Testis (tissue), 3 donors: Measurements from ENCODE around the gene GRIK4. TPM values are rescaled to one million over a fixed set of nuclear protein-coding genes. Genes with fewer than 3 reads are reported as not detected.
"Not testable (repeated sequence)": the region's sequence is repeated elsewhere in the genome, so short reads cannot be mapped to it uniquely, and the experiment has no call there.

ENCODE experiments used
- DNase-seq: peaks from one replicate; pipeline ENCODE4 v3.0.0-alpha.2; 2019
- H3K27ac ChIP-seq, 2 donors: fragments of 200-600 bp; sonication (generic); one replicate each; pipeline ENCODE4 v1.5.1; 2019
- H3K27me3 ChIP-seq: fragments of 200-600 bp; sonication (generic); one replicate; pipeline ENCODE4 v1.5.1; 2019
- H3K36me3 ChIP-seq: fragments of 200-600 bp; sonication (generic); one replicate; pipeline ENCODE4 v1.5.1; 2017; ENCODE audit warnings: low read depth; ENCODE audit errors: missing control alignments
- H3K4me1 ChIP-seq: fragments of 200-600 bp; sonication (generic); one replicate; pipeline ENCODE4 v1.5.1; 2019
- H3K4me3 ChIP-seq, 2 donors: fragments of 200-600 bp; sonication (generic); one replicate each; pipeline ENCODE4 v1.5.1; 2017 to 2019
- H3K9me3 ChIP-seq: fragments of 200-600 bp; sonication (generic); one replicate; pipeline ENCODE4 v1.5.1; 2017
- POLR2A ChIP-seq: fragments of 450-650 bp; IDR thresholded peaks from one replicate; pipeline ENCODE4 v1.6.1; 2017; ENCODE audit warnings: antibody characterized with exemption, mild to moderate bottlenecking, moderate library complexity
- WGBS, 2 donors: methylation state at CpG; one replicate each; pipeline ENCODE4 v1.1.5; 2018; 5-methylcytosine and 5-hydroxymethylcytosine counted together
- intact Hi-C: fragments of 100-400 bp; cut with DNase I; formaldehyde crosslinking; loops from one replicate; pipeline ENCODE4 v1.15.1; 2023; ENCODE audit warnings: low total_unique reads
- polyA plus RNA-seq: library from polyadenylated mRNA; stranded (reverse); fragments of 350-450 nt; fragmentation: Illumina TruSeq; extraction: RNeasy Lipid Tissue Mini Kit (QIAGEN cat#74804); gene quantifications from one replicate; pipeline ENCODE4 v1.2.3, GENCODE V29; 2014; ENCODE audit warnings: low read depth, low replicate concordance; ENCODE audit not compliant: insufficient read depth
- total RNA-seq, 2 donors: library from RNA; depleted of rRNA; stranded (reverse); fragments of >200 nt; gene quantifications; one replicate each; pipeline ENCODE4 v1.2.3, GENCODE V29; 2016
- TF ChIP-seq, protein P1 (sequence below), 3 experiments: fragments of 450-650 bp in 2 of 3; fragments of 200-600 bp in 1 of 3; sonication (generic) in 1 of 3; IDR thresholded peaks; one replicate each; pipeline ENCODE4 v1.5.1; 2016 to 2019; ENCODE audit warnings: antibody characterized with exemption in 3 of 3, mild to moderate bottlenecking in 2 of 3, moderate library complexity in 1 of 3

Gene GRIK4
- total and polyA plus RNA-seq, 3 donors from 2014 or later = 2.6 to 3.0 (median 2.6) TPM

DNA sequence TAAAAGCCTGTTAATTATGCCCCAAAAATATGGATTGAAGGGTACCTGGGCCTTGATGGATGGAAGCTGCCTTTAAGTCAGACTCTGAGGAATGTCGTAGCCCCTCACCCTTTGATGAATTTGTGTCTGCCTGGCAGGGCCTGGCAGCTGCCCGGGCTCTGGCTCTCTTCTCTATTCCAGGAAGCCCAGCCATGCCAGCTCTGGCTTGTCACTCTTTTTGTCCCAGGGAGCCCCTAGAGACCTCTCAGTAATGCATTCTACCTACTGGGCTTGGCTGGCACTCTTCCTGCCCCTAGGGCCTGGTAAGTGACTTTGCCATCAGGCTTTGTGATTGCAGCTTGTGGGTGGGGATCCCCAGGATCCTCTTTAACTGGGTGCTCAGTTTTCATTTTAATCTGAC, 103.8 kb downstream of the GRIK4 start:
- Histone ChIP-seq H3K9me3 (no peaks in the 10 kb centered on the region), H3K4me3 (no peak overlapping the region), H3K4me1 (no peaks in the 10 kb centered on the region), H3K27me3 (no peaks in the 10 kb centered on the region), H3K27ac (no peak overlapping the region), H3K36me3 (no peaks in the 10 kb centered on the region)
- intact Hi-C loops = no loop called here
- 50 to 76% methylated on average over 2 of the region's 2 CpGs for WGBS, 2 donors
- no peak for DNase-seq
- no peak for TF ChIP-seq POLR2A
- TF ChIP-seq, protein P1, sequence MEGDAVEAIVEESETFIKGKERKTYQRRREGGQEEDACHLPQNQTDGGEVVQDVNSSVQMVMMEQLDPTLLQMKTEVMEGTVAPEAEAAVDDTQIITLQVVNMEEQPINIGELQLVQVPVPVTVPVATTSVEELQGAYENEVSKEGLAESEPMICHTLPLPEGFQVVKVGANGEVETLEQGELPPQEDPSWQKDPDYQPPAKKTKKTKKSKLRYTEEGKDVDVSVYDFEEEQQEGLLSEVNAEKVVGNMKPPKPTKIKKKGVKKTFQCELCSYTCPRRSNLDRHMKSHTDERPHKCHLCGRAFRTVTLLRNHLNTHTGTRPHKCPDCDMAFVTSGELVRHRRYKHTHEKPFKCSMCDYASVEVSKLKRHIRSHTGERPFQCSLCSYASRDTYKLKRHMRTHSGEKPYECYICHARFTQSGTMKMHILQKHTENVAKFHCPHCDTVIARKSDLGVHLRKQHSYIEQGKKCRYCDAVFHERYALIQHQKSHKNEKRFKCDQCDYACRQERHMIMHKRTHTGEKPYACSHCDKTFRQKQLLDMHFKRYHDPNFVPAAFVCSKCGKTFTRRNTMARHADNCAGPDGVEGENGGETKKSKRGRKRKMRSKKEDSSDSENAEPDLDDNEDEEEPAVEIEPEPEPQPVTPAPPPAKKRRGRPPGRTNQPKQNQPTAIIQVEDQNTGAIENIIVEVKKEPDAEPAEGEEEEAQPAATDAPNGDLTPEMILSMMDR (IDR thresholded peaks at IDR 0.05) = no peak

DNA sequence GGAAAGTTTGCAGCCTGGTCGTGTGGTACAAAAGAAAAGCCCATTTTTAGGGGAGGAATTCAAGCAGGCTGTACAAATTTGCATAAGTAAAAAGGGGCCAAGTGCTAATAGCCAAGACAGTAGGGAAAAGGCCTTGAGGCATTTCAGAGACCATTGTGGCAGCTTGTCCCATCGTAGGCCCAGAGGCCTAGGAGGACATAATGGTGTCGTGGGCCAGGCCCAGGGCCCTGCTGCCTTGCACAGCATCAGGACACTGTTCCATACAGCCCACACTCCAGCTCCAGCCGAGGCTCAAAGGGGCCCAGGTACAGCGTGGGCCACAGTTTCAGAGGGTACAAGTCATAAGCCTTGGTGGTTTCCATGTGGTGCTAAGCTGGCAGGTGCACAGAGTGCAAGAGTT, 106.9 kb downstream of the GRIK4 start:
- no peak overlapping the region for H3K27ac ChIP-seq
- no peak for DNase-seq
- 90 to 97% methylated on average over 5 of the region's 5 CpGs for WGBS, 2 donors
- H3K4me1 ChIP-seq = no peaks in the 10 kb centered on the region
- intact Hi-C loops = no loop called here
- H3K9me3 ChIP-seq = no peaks in the 10 kb centered on the region
- H3K36me3 ChIP-seq = no peaks in the 10 kb centered on the region
- no peak overlapping the region for H3K4me3 ChIP-seq
- TF ChIP-seq, protein P1 (IDR thresholded peaks at IDR 0.05) = no peak
- TF ChIP-seq POLR2A = no peak
- no peaks in the 10 kb centered on the region for H3K27me3 ChIP-seq

DNA sequence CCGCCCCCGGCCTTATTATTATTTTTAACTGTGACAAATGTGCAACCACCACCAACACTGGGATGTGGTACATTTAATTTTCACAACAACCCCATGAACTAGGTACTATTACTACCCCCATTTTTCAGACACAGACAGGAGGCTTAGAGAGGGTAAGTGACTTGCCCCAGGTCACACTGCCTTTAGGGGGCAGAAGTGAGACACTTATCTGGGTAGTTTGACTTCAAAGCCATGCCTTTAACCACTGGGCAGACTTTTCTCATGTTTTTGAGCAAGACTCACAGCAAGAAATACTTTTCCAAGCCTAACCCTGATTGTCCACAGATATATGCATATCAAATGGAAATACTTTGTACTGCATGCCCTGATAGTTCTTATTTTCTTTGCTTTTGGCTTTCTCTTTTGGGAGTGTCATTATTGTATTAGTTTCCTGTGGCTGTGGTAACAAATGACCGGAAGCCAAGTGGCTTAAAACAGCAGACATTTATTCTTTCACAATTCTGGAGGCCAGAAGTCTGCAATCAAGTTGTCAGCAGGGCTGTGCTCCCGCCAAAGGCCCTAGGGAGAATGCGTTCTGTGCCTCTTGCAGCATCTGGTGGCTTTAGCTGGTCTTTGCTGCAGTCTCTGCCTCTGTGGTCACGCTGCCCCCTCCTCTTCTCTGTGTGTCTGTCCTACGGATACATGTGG, 110.8 kb downstream of the GRIK4 start:
- Histone ChIP-seq H3K36me3 (no peaks in the 10 kb centered on the region), H3K27me3 (no peaks in the 10 kb centered on the region), H3K27ac (no peak overlapping the region), H3K9me3 (no peaks in the 10 kb centered on the region), H3K4me3 (no peak overlapping the region), H3K4me1 (no peaks in the 10 kb centered on the region)
- no peak for DNase-seq
- intact Hi-C loops = no loop called here
- no peak for TF ChIP-seq POLR2A
- TF ChIP-seq, protein P1 (IDR thresholded peaks at IDR 0.05) = peak in 1 of 3 experiments; percentile 18
- 82 to 88% methylated on average over 7 of the region's 7 CpGs for WGBS, 2 donors

DNA sequence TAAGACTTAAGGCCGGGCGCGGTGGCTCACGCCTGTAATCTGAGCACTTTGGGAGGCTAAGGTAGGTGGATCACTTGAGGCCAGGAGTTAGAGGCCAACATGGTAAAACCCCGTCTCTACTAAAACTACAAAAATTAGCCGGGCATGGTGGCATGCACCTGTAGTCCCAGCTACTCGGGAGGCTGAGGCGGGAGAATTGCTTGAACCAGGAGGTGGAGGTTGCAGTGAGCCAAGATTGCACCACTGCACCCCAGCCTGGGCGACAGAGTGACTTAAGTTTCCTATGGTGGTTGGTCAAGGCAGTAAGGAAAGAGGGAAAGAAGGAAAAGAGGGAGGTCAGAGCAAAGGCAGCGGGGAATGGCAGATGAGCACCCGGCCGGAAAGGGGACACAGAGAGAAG, 113.4 kb downstream of the GRIK4 start:
- H3K27ac ChIP-seq, H3K4me1 ChIP-seq, DNase-seq, H3K36me3 ChIP-seq, H3K27me3 ChIP-seq, intact Hi-C loops, H3K4me3 ChIP-seq, H3K9me3 ChIP-seq: not testable (repeated sequence)
- 90 to 91% methylated on average over 12 of the region's 12 CpGs for WGBS, 2 donors

DNA sequence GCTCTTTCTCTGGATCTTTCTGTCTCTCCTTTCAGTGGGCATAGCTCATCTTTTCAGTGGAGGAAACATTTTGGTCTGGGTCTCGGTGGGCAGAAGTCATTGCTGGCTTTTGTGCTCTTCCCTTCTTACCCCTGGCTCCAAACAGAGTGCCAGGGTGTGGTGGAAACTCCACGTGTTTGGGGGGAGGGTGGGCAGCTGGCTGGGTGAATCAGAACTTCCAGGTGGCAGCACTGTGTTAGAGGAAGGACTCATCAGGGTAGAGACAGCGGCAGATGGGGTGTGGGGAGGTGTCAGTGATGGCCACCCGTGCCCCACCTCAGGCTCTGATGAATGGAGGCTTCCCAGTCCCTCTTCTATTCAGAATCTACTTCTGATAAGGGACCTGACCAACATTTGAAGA, 114.0 kb downstream of the GRIK4 start:
- Histone ChIP-seq H3K4me3 (no peak overlapping the region), H3K9me3 (no peaks in the 10 kb centered on the region), H3K27ac (no peak overlapping the region), H3K36me3 (no peaks in the 10 kb centered on the region), H3K4me1 (no peaks in the 10 kb centered on the region), H3K27me3 (no peaks in the 10 kb centered on the region)
- WGBS, 2 donors = 71 to 76% methylated on average over 3 to 4 of the region's 4 CpGs
- TF ChIP-seq, protein P1 (IDR thresholded peaks at IDR 0.05) = no peak
- TF ChIP-seq POLR2A = no peak
- intact Hi-C loops = no loop called here
- no peak for DNase-seq
